Measurements from ENCODE around the gene CACNA1H. TPM values are rescaled to one million over a fixed set of nuclear protein-coding genes. Genes with fewer than 3 reads are reported as not detected.
A peak's percentile ranks its signal among the peaks of the same experiment; 100 is the strongest.

Gene CACNA1H
- total and polyA plus RNA-seq, 9 of the 15 experiments (the other 6 are each of a cell fraction or from before 2014, with no cell fraction given) = 0.10 to 0.18 TPM; not detected in 7

- Histone ChIP-seq H3K36me3 (ENCODE audit: control insufficient read depth, insufficient read depth, low read length) (no peaks in the 10 kb centered on the region), H2AFZ (ENCODE audit: low read depth, low read length) (no peak overlapping the region), H3K27me3 (ENCODE audit: control insufficient read depth in 2 of 2, insufficient read depth in 2 of 2, low read length in 2 of 2) (peaks cover 45 to 93% of the 10 kb centered on the region in 2 experiments; a peak in 4 of 5 replicates), H4K20me1 (replicated peaks; ENCODE audit: control insufficient read depth, insufficient read depth, low read length) (peaks cover 32% of the 10 kb centered on the region), H3K9ac (ENCODE audit: insufficient read depth in 1 of 2, low read depth in 2 of 2, low read length in 2 of 2) (no peak overlapping the region), H3K4me1 (replicated peaks in 1 of 2; ENCODE audit: control insufficient read depth in 2 of 2, insufficient read depth in 2 of 2, low read length in 2 of 2) (peaks cover 0 to 91% of the 10 kb centered on the region in 2 experiments; a peak in 2 of 5 replicates), H3K4me2 (ENCODE audit: insufficient read depth, low read length) (no peak overlapping the region), H3K79me2 (ENCODE audit: control insufficient read depth, insufficient read depth, low read length) (no peaks in the 10 kb centered on the region), H3K9me3 (replicated peaks; ENCODE audit: control insufficient read depth, insufficient read depth, low read depth, low read length) (no peaks in the 10 kb centered on the region), H3K9me1 (ENCODE audit: control insufficient read depth, insufficient read depth, low read length) (no peaks in the 10 kb centered on the region), H3K27ac (ENCODE audit: extremely low read depth, low read depth, low read length) (no peak overlapping the region), H3K4me3 (no peak overlapping the region)
- FAIRE-seq (no peak), DNase-seq (ENCODE audit: extremely low read depth in 1 of 4, low spot score in 3 of 4) (peak in 2 of 4 experiments; percentile 35 to 45), ATAC-seq (no peak)
- intact Hi-C loops (cut with micrococcal nuclease) (no loop called here), in situ Hi-C loops (cut with MboI) (no loop called here)
- POLR2A ChIA-PET = no interaction called here
- CTCF ChIA-PET (ENCODE audit: low intra/inter-chr PET ratio) = no interaction called here
- BruUV-seq (replicated peaks) = no TSS peak
- 19% methylated on average over 37 of the region's 65 CpGs for WGBS (ENCODE audit: insufficient coverage, low coverage, missing lambda C conversion rate)
- TF ChIP-seq CREM (IDR thresholded peaks at IDR 0.05; ENCODE audit: low read depth) (0 out of 2 replicates have a peak, but pooled peaks have one; percentile 36), ZNF717 (CRISPR knock-in tag; IDR thresholded peaks at IDR 0.05) (no peak), POU5F1 (IDR thresholded peaks at IDR 0.05; ENCODE audit: borderline replicate concordance, low read depth, low read length, partially characterized antibody) (no peak), ZNF263 (CRISPR knock-in tag; IDR thresholded peaks at IDR 0.05; ENCODE audit: borderline replicate concordance) (peak; percentile 38; the same call in 1 of the 2 replicates), DMBX1 (CRISPR knock-in tag; IDR thresholded peaks at IDR 0.05; ENCODE audit: borderline replicate concordance) (no peak), THAP12 (CRISPR knock-in tag; IDR thresholded peaks at IDR 0.05) (no peak), RBBP5 (IDR thresholded peaks at IDR 0.05; ENCODE audit: borderline replicate concordance, insufficient read depth, low read length, poor library complexity, severe bottlenecking) (no peak), ZNF431 (CRISPR knock-in tag; IDR thresholded peaks at IDR 0.05) (no peak), FOS (IDR thresholded peaks at IDR 0.05; ENCODE audit: extremely low read depth, insufficient read length) (no peak), ZBTB1 (CRISPR knock-in tag; IDR thresholded peaks at IDR 0.05; ENCODE audit: borderline replicate concordance, low read depth) (no peak), ZFPM2 (CRISPR knock-in tag; IDR thresholded peaks at IDR 0.05) (no peak), NEUROD1 (IDR thresholded peaks at IDR 0.05; ENCODE audit: borderline replicate concordance, low read depth, low read length, partially characterized antibody) (no peak), E2F6 (IDR thresholded peaks at IDR 0.05; ENCODE audit: borderline replicate concordance in 1 of 2, extremely low read depth in 1 of 2, insufficient read depth in 1 of 2, insufficient read length in 1 of 2, low read depth in 1 of 2, low read length in 1 of 2, poor library complexity in 1 of 2, severe bottlenecking in 1 of 2) (peak in 1 of 2 experiments; percentile 69), NR4A1 (CRISPR knock-in tag; IDR thresholded peaks at IDR 0.05) (no peak), NR4A1 (tag; IDR thresholded peaks at IDR 0.05) (no peak), ZNF277 (CRISPR knock-in tag; IDR thresholded peaks at IDR 0.05; ENCODE audit: borderline replicate concordance) (no peak)
Measured at GRCh38 chr16:1158456-1159324, 5.8 kb downstream of the CACNA1H start.

Data from K562 (cell line).